MM.1S (cell line): ENCODE measurements around the gene LHX5.

ENCODE experiments used
- CTCF ChIP-seq: fragments of 300-600 bp; sonication (generic); IDR thresholded peaks from 2 replicates; pipeline ENCODE4 v1.5.1; 2016; ENCODE audit warnings: antibody characterized with exemption, low read length, mixed read lengths
- EZH2phosphoT487 ChIP-seq: fragments of 300-600 bp; sonication (generic); IDR thresholded peaks from 2 replicates; pipeline ENCODE4 v1.6.1; 2018; ENCODE audit warnings: antibody characterized with exemption, low read length

GRCh38 chr12:113478351-113479011 lies 6.8 kb upstream of the LHX5 start:
- TF ChIP-seq CTCF (no peak), EZH2phosphoT487 (no peak)
